Measurements from ENCODE around the gene HIVEP3.

DNA sequence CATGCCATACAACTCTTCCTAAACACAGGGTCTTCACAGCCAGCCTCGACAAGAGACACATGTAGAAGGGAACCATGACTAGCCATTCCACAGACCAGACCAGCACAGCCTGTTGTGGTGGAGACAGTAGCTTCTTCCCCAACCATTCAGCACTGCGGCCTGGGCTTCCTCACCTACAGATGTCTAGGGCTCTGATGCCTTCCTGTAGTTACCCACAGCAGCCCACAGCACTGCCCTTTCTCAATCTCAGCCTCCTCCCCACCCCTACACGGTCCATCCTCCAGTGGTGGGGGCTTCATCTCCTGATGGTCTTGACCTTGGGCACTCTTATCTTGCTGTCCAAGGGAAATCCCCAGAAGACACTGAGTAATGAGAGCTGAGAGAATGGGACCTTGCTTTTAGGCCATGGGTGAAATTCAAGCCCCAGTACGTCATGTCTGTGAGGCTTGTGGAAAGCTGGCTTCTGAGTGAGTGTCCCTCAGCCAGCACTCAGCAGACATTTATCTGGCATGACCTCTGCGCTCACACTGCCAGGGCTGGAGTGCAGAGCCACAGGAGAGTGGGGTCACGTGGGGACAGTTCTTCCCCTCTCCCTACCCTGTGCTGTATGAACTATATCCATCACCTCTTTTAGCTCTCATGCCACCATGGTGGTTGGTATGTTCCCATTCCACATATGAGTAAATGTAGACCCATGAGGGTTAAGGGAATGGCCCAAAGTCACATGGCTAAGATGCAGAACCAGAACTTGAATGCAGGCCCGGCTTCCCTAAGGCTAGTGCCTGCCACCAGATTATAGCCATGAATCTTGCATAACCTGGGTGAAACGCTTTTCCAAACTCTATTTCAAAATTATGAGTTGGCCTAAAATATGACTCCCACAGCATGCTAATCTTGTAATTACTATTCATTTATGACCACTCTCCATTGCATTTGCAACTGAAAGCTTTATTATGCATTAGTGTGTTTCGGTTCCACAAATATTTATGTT, 104.7 kb downstream of the HIVEP3 start:
- TF ChIP-seq, protein P1, sequence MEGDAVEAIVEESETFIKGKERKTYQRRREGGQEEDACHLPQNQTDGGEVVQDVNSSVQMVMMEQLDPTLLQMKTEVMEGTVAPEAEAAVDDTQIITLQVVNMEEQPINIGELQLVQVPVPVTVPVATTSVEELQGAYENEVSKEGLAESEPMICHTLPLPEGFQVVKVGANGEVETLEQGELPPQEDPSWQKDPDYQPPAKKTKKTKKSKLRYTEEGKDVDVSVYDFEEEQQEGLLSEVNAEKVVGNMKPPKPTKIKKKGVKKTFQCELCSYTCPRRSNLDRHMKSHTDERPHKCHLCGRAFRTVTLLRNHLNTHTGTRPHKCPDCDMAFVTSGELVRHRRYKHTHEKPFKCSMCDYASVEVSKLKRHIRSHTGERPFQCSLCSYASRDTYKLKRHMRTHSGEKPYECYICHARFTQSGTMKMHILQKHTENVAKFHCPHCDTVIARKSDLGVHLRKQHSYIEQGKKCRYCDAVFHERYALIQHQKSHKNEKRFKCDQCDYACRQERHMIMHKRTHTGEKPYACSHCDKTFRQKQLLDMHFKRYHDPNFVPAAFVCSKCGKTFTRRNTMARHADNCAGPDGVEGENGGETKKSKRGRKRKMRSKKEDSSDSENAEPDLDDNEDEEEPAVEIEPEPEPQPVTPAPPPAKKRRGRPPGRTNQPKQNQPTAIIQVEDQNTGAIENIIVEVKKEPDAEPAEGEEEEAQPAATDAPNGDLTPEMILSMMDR (conservative IDR thresholded peaks at IDR 0.05; ENCODE audit: low read length) = no peak
- TF ChIP-seq EZH2phosphoT487 (IDR thresholded peaks at IDR 0.05; ENCODE audit: borderline replicate concordance) = no peak

Data from Loucy (cell line).